GM21619 (cell line): ENCODE measurements around the gene ASRGL1.

ENCODE experiments used
- ATAC-seq: cut with Tn5 transposase; IDR thresholded peaks from one replicate; pipeline ENCODE4 v1.9.1; 2021; ENCODE audit not compliant: unreplicated experiment

The ASRGL1 gene

DNA sequence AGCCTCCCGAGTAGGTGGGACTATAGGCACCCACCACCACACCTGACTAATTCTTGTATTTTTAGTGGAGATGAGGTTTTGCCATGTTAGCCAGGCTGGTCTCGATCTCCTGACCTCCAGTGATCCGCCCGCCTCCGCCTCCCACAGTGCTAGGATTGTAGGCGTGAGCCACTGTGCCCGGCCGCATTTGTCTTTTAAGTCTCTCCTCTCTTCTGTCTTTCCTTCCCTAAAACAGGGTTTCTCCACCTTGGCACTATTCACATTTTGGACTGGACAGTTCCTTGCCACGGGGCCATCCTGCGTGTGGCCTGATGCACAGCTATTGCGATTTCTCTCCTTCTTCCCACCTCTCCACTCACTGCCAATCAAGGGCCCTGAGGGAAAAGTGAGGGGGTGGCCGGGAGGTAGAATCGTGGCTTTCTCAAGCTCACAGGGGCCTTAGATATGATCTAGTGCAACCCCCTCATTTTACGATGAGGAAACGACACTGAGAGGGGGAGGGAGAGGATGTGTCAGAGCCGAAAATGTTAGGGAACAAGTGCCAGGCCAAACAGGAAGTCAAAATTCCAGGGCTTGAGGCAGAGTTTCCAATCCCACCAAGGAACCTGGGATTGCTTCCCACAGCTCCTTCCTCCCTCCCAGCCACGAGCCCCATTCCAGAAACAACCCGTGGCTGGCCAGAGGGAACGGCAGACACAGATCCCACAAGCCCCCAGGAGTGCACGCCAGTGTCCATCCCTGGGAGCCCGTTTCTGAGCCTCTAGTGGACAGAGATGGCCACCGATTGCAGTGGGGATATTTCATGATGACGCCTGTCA lies 102.7 kb downstream of the ASRGL1 start:
- ATAC-seq: no peak
